GM10266 (cell line): Measurements from ENCODE around the gene PCID2.
"Not testable (repeated sequence)": the region's sequence is repeated elsewhere in the genome, so short reads cannot be mapped to it uniquely, and the experiment has no call there.

Experiments
- DNase-seq: peaks from one replicate; pipeline ENCODE4 v3.0.0; 2012; ENCODE audit errors: extremely low spot score
- CTCF ChIP-seq: IDR thresholded peaks from 2 replicates; pipeline ENCODE4 v1.5.1; 2012; ENCODE audit warnings: mild to moderate bottlenecking, low read depth; ENCODE audit not compliant: control insufficient read depth, insufficient read depth; ENCODE audit errors: missing control alignments

PCID2 gene

GRCh38 chr13:113164492-113164891 is 44.0 kb downstream of the PCID2 start:
- no peak for TF ChIP-seq CTCF
- DNase-seq = no peak

GRCh38 chr13:113162783-113163685 is 45.4 kb downstream of the PCID2 start:
- TF ChIP-seq CTCF = no peak
- no peak for DNase-seq

GRCh38 chr13:113161975-113162374 is 46.5 kb downstream of the PCID2 start:
- DNase-seq = not testable (repeated sequence)

- no peak for TF ChIP-seq CTCF
- no peak for DNase-seq
Observed at GRCh38 chr13:113161433-113161832, 47.0 kb downstream of the PCID2 start.

- TF ChIP-seq CTCF = no peak
Observed at GRCh38 chr13:113160983-113161382, 47.5 kb downstream of the PCID2 start.

GRCh38 chr13:113159701-113160100 is 48.8 kb downstream of the PCID2 start:
- TF ChIP-seq CTCF = no peak
- DNase-seq = no peak

More at GRCh38 chr13:113160983-113161382, 47.5 kb downstream of the PCID2 start:
- DNase-seq = no peak

GRCh38 chr13:113158946-113159345 is 49.5 kb downstream of the PCID2 start:
- no peak for DNase-seq
- TF ChIP-seq CTCF = no peak
